HEK293 (cell line): ENCODE measurements around the gene KCNE4.

Source experiments
- CTCF ChIA-PET: fragments of 350-600 bp; formaldehyde crosslinking; extraction: SDS; loops from one replicate; lab custom pipeline; 2021; ENCODE audit warnings: antibody characterized with exemption; lab: Yijun Ruan, JAX
- POLR2A ChIA-PET: fragments of 300-600 bp; formaldehyde crosslinking; extraction: SDS; loops from one replicate; lab custom pipeline; 2020; ENCODE audit warnings: antibody characterized with exemption, inconsistent platforms; lab: Yijun Ruan, JAX
- H3K27ac ChIP-seq: fragments of 200-500 bp; sonication (Bioruptor generic); 2 replicates; pipeline ENCODE4 v1.5.1; 2014; ENCODE audit warnings: low read depth, low read length, control low read depth, inconsistent platforms; ENCODE audit errors: extremely low read depth
- H3K36me3 ChIP-seq, 2 experiments: fragments of 200-500 bp in 1 of 2; sonication (Bioruptor generic) in 1 of 2; 1 replicate in 1 of 2; 2 replicates in 1 of 2; pipeline ENCODE4 v1.5.1; 2014 to 2017; ENCODE audit warnings: inconsistent platforms in 2 of 2, low read length in 2 of 2; ENCODE audit not compliant: control insufficient read depth in 2 of 2, insufficient read depth in 1 of 2
- H3K4me1 ChIP-seq: fragments of 200-500 bp; sonication (Bioruptor generic); 2 replicates; pipeline ENCODE4 v1.5.1; 2014; ENCODE audit warnings: mild to moderate bottlenecking, low read length, inconsistent platforms; ENCODE audit not compliant: control insufficient read depth, insufficient read depth
- H3K4me3 ChIP-seq: 2 replicates; pipeline ENCODE4 v1.5.1; 2011; ENCODE audit warnings: low read depth, mild to moderate bottlenecking, control low read depth, low read length, moderate library complexity
- H3K9me3 ChIP-seq: fragments of 200-500 bp; sonication (Bioruptor generic); 2 replicates; pipeline ENCODE4 v1.5.1; 2014; ENCODE audit warnings: low read depth, low read length, inconsistent platforms; ENCODE audit not compliant: control insufficient read depth, insufficient read depth
- EGR2 ChIP-seq: fragments of 450-650 bp; formaldehyde crosslinking; IDR thresholded peaks from 2 replicates; pipeline ENCODE4 v1.5.1; 2016; ENCODE audit warnings: low read depth, missing biosample characterization, missing genetic modification characterization
- KLF8 ChIP-seq: fragments of 450-650 bp; formaldehyde crosslinking; IDR thresholded peaks from 2 replicates; pipeline ENCODE4 v1.5.1; 2016; ENCODE audit warnings: missing biosample characterization, missing genetic modification characterization
- MYNN ChIP-seq: fragments of 450-650 bp; formaldehyde crosslinking; IDR thresholded peaks from 2 replicates; pipeline ENCODE4 v1.5.1; 2016; ENCODE audit warnings: missing biosample characterization, missing genetic modification characterization, borderline replicate concordance
- OVOL3 ChIP-seq: fragments of 450-650 bp; formaldehyde crosslinking; IDR thresholded peaks from 2 replicates; pipeline ENCODE4 v1.5.1; 2016; ENCODE audit warnings: missing biosample characterization, missing genetic modification characterization
- PRDM1 ChIP-seq: fragments of 450-650 bp; formaldehyde crosslinking; IDR thresholded peaks from 2 replicates; pipeline ENCODE4; 2016; ENCODE audit warnings: missing biosample characterization, missing genetic modification characterization
- REST ChIP-seq: fragments of 450-650 bp; formaldehyde crosslinking; IDR thresholded peaks from 2 replicates; pipeline ENCODE4 v1.5.1; 2016; ENCODE audit warnings: missing biosample characterization, missing genetic modification characterization
- ZBTB20 ChIP-seq: fragments of 450-650 bp; formaldehyde crosslinking; IDR thresholded peaks from 2 replicates; pipeline ENCODE4 v1.5.1; 2016; ENCODE audit warnings: missing biosample characterization, missing genetic modification characterization
- ZBTB21 ChIP-seq: fragments of 450-650 bp; formaldehyde crosslinking; IDR thresholded peaks from 2 replicates; pipeline ENCODE4 v1.5.1; 2017; ENCODE audit warnings: missing biosample characterization, missing genetic modification characterization
- ZBTB8A ChIP-seq: fragments of 450-650 bp; formaldehyde crosslinking; IDR thresholded peaks from 2 replicates; pipeline ENCODE4 v1.5.1; 2016; ENCODE audit warnings: missing biosample characterization, missing genetic modification characterization
- ZNF10 ChIP-seq: fragments of 450-650 bp; formaldehyde crosslinking; IDR thresholded peaks from 2 replicates; pipeline ENCODE4 v1.5.1; 2017; ENCODE audit warnings: missing biosample characterization, missing genetic modification characterization
- ZNF274 ChIP-seq, 2 experiments: fragments of 200-500 bp in 1 of 2; fragments of 450-650 bp in 1 of 2; sonication (Bioruptor generic) in 1 of 2; formaldehyde crosslinking in 1 of 2; IDR thresholded peaks; 2 replicates each; pipeline versions ENCODE4 v1.5.1 to v1.6.1; 2014 to 2016; ENCODE audit warnings: borderline replicate concordance in 1 of 2, inconsistent platforms in 1 of 2, low read length in 1 of 2, missing biosample characterization in 1 of 2, missing genetic modification characterization in 1 of 2
- ZNF302 ChIP-seq: fragments of 450-650 bp; formaldehyde crosslinking; IDR thresholded peaks from 2 replicates; pipeline ENCODE4 v1.5.1; 2016; ENCODE audit warnings: missing biosample characterization, missing genetic modification characterization, low read depth
- ZNF324 ChIP-seq: fragments of 450-650 bp; formaldehyde crosslinking; IDR thresholded peaks from 2 replicates; pipeline ENCODE4 v1.5.1; 2016; ENCODE audit warnings: missing biosample characterization, missing genetic modification characterization
- ZNF354C ChIP-seq: fragments of 450-650 bp; formaldehyde crosslinking; IDR thresholded peaks from 2 replicates; pipeline ENCODE4 v1.5.1; 2016; ENCODE audit warnings: missing biosample characterization, missing genetic modification characterization, low read depth, borderline replicate concordance
- ZNF433 ChIP-seq: fragments of 450-650 bp; formaldehyde crosslinking; IDR thresholded peaks from 2 replicates; pipeline ENCODE4 v1.5.1; 2016; ENCODE audit warnings: missing biosample characterization, missing genetic modification characterization, low read depth
- ZNF580 ChIP-seq: fragments of 450-650 bp; formaldehyde crosslinking; IDR thresholded peaks from 2 replicates; pipeline ENCODE4 v1.5.1; 2016; ENCODE audit warnings: missing biosample characterization, missing genetic modification characterization
- ZNF600 ChIP-seq: fragments of 450-650 bp; formaldehyde crosslinking; IDR thresholded peaks from 2 replicates; pipeline ENCODE4 v1.5.1; 2016; ENCODE audit warnings: missing biosample characterization, missing genetic modification characterization
- ZNF660 ChIP-seq: fragments of 450-650 bp; IDR thresholded peaks from 2 replicates; pipeline ENCODE4 v1.5.1; 2018; ENCODE audit warnings: missing biosample characterization, mild to moderate bottlenecking, missing genetic modification characterization
- ZNF768 ChIP-seq: fragments of 450-650 bp; formaldehyde crosslinking; IDR thresholded peaks from 2 replicates; pipeline ENCODE4 v1.5.1; 2018; ENCODE audit warnings: missing biosample characterization, mild to moderate bottlenecking, missing genetic modification characterization
- ZNF837 ChIP-seq: fragments of 450-650 bp; formaldehyde crosslinking; IDR thresholded peaks from 2 replicates; pipeline ENCODE4 v1.5.1; 2016; ENCODE audit warnings: missing biosample characterization, missing genetic modification characterization
- TF ChIP-seq, protein P1 (sequence below): fragments of 450-650 bp; formaldehyde crosslinking; IDR thresholded peaks from 2 replicates; pipeline ENCODE4 v1.5.1; 2016; ENCODE audit warnings: missing biosample characterization, missing genetic modification characterization
- TF ChIP-seq, protein P2 (sequence below): fragments of 450-650 bp; formaldehyde crosslinking; IDR thresholded peaks from 2 replicates; pipeline ENCODE4 v1.5.1; 2017; ENCODE audit warnings: missing biosample characterization, mild to moderate bottlenecking, missing genetic modification characterization, moderate library complexity

Gene KCNE4

DNA sequence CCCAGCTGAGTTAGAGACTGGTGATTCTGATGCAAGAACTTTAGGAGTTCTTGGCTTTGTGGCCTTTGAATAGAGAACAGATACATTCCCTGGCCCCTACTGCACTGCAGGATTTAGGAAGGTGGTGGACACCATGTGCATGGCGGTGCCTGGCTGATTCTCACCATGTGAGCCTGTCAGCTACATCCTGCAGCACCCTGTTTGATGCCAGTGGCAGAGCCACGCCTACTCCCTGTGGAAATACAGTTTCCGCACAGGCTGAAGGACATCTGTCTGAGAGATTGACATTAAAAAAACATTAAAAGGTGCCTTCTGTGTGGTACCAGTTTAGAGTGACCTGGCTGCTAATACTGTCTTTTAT lies 50.0 kb downstream of the KCNE4 start:
- no peak overlapping the region for H3K4me3 ChIP-seq
- H3K4me1 ChIP-seq: no peaks in the 10 kb centered on the region
- H3K36me3 ChIP-seq: no peaks in the 10 kb centered on the region
- no peak overlapping the region for H3K27ac ChIP-seq
- ChIA-PET POLR2A (no interaction called here), CTCF (interaction anchor here (0.6 to 4.9 kb wide), 8 partner anchors 9 to 398 kb away, joined by 3 to 37 read pairs (median 3); no protein-coding TSS in a partner anchor)
- TF ChIP-seq MYNN (tag by site-specific recombination) (no peak), EGR2 (tag by site-specific recombination) (no peak), REST (no peak)
- no peaks in the 10 kb centered on the region for H3K9me3 ChIP-seq

DNA sequence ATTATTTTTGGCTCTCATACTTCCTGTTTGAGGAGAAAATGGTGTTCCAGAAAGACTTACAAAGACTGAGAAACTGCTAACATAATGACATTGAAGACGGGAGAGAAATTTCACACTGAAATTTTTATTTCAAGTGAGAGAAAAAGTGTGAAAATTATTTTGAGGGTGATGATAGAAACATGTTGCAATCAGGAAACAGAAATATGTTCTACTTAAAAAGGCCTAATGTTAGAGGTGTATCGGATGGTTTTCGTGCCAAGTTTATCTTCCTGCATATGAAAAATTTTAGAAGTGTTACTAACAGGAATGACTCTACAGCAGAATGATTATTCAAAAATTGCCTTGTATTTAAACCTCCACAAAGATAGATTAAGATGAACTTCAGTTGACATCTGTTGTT lies 50.5 kb downstream of the KCNE4 start:
- no peaks in the 10 kb centered on the region for H3K4me1 ChIP-seq
- H3K27ac ChIP-seq: no peak overlapping the region
- TF ChIP-seq ZBTB20 (tag by site-specific recombination): no peak
- TF ChIP-seq ZNF433 (tag by site-specific recombination): no peak
- no peak for TF ChIP-seq EGR2 (tag by site-specific recombination)
- TF ChIP-seq ZNF354C: no peak
- TF ChIP-seq ZNF324 (tag by site-specific recombination): no peak
- TF ChIP-seq ZNF600 (tag by site-specific recombination): no peak
- TF ChIP-seq ZBTB8A (tag by site-specific recombination): no peak
- TF ChIP-seq, protein P1, sequence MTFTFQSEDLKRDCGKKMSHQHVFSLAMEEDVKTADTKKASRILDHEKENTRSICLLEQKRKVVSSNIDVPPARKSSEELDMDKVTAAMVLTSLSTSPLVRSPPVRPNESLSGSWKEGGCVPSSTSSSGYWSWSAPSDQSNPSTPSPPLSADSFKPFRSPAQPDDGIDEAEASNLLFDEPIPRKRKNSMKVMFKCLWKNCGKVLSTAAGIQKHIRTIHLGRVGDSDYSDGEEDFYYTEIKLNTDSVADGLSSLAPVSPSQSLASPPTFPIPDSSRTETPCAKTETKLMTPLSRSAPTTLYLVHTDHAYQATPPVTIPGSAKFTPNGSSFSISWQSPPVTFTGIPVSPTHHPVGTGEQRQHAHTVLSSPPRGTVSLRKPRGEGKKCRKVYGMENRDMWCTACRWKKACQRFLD: no peak
- no peak for TF ChIP-seq PRDM1
- TF ChIP-seq ZNF302 (tag by site-specific recombination): no peak
- TF ChIP-seq ZNF660 (tag by site-specific recombination): no peak
- no peak for TF ChIP-seq ZBTB21 (tag by site-specific recombination)
- TF ChIP-seq ZNF837 (tag by site-specific recombination): no peak
- TF ChIP-seq ZNF580 (tag by site-specific recombination): no peak
- no peak for TF ChIP-seq OVOL3
- TF ChIP-seq KLF8 (tag by site-specific recombination): no peak
- no peak for TF ChIP-seq ZNF274 (IDR thresholded peaks at IDR 0.05; ENCODE audit: low read length)
- no peak for TF ChIP-seq ZNF274 (tag by site-specific recombination; IDR thresholded peaks at IDR 0.05; ENCODE audit: borderline replicate concordance)
- TF ChIP-seq ZNF768: no peak
- TF ChIP-seq, protein P2, sequence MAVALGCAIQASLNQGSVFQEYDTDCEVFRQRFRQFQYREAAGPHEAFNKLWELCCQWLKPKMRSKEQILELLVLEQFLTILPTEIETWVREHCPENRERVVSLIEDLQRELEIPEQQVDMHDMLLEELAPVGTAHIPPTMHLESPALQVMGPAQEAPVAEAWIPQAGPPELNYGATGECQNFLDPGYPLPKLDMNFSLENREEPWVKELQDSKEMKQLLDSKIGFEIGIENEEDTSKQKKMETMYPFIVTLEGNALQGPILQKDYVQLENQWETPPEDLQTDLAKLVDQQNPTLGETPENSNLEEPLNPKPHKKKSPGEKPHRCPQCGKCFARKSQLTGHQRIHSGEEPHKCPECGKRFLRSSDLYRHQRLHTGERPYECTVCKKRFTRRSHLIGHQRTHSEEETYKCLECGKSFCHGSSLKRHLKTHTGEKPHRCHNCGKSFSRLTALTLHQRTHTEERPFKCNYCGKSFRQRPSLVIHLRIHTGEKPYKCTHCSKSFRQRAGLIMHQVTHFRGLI: no peak
- TF ChIP-seq ZNF10 (tag by site-specific recombination): no peak
- TF ChIP-seq, all 188 proteins: peak for 0
- ChIA-PET POLR2A (no interaction called here), CTCF (interaction anchor here (0.6 to 4.9 kb wide), 9 partner anchors 8 to 1243 kb away, joined by 3 to 37 read pairs (median 3); no protein-coding TSS in a partner anchor)
- no peaks in the 10 kb centered on the region for H3K36me3 ChIP-seq
- no peaks in the 10 kb centered on the region for H3K9me3 ChIP-seq
- H3K4me3 ChIP-seq: no peak overlapping the region
